ENCODE measurements around the gene ELOA.
A peak's percentile ranks its signal among the peaks of the same experiment; 100 is the strongest.
"Not testable (repeated sequence)": the region's sequence is repeated elsewhere in the genome, so short reads cannot be mapped to it uniquely, and the experiment has no call there.

Gene ELOA

DNA sequence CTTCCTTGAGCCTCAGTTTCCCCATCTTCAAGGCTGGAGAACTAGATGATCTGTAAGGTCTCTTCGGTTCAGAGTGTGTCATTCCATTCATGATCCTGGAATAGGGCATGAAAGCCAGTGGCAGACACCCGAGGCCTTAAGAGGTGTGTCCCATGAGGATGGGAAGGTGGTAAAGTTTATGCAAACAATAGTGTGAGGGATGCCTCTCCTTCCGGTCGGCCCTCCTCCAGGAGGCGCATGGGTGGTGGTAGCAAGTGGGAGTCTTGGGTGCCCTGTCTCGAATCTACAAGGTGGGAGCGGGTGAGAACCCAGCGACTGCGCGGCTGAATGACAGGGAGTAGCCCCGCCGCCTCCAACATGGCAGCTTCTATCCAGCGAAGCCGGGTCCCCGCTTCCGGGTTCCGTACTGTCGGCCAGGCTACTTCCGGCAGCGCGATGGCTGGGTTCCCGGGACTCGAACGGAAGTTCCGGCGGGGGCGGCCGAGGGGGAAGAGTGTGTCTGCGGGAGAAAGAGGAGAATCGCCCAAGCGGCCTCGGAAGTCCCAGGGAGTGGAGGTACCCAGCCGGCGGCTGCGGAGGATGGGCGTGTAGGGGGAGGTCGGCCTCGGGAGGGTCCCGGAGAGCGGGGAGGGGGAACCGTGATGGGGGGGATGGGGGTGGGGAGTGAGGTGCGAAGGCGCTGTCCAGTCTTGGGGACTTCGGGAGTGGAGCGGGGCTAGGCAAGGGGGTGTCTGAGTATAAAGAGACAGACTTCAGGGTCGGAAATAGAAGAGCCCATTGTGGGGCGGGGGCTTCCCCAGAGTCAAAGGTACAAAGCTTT, 47.6 kb downstream of the ELOA start, which contains the start of gene LYPLA2:
LYPLA2 (plus strand) TSS at position 450 of the 820 bp plus-strand sequence. CDS start 1,538 bp downstream, outside the sequence.
- TF ChIP-seq CTCF (IDR thresholded peaks at IDR 0.05; ENCODE audit: low read depth, low read length, missing control alignments) = no peak
- peak within 1 kb of the TSS; percentile 89 for H3K4me3 ChIP-seq (ENCODE audit: low read depth, low read length)
- peak; percentile 71 for DNase-seq (ENCODE audit: low read depth)
- in situ Hi-C loops (cut with HindIII; ENCODE audit: low sequenced_read_pairs) = no loop called here

- H3K4me3 ChIP-seq (ENCODE audit: low read depth, low read length) = peak overlapping the region; percentile 89
- TF ChIP-seq CTCF (IDR thresholded peaks at IDR 0.05; ENCODE audit: low read depth, low read length, missing control alignments) = no peak
- in situ Hi-C loops (cut with HindIII; ENCODE audit: low sequenced_read_pairs) = no loop called here
- DNase-seq (ENCODE audit: low read depth) = no peak
Observed at GRCh38 chr1:23791516-23792047, 48.3 kb downstream of the ELOA start.

DNA sequence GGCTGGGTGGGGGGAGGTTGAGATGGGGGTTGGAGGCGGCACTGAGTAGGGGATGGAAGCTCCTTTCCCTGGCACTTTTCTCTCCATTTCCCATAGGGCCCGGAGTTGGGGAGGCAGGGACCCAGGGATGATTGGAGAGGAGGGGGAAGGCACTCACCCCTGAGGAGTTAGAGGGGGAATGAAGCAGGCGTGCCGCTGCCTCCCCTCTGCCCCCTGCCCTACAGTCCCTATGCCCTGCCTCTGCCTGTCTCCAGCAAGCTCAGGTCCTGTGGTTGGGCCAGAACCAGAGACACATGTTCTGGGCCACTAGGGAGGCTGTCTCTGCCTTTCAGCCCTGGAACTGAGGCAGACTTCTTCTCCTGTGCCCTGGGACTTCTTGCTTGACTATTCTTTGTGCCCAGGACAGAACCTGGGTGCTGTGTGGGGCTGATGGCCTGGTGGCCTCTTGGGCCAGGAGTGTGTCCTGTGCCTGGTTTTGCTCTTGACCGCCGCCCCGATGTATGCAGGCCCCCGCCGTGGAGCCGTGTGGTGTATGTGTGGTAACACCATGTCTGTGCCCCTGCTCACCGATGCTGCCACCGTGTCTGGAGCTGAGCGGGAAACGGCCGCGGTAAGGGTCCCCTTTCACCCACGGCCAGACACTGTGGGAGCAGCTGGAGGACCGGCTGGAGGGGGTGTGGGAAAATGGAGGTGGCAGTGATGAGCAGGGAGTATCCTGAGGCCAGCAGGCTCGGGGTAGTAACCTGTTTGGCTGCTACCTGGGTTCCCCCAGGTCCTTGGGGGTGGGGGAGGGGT, 49.1 kb downstream of the ELOA start:
- in situ Hi-C loops (cut with HindIII; ENCODE audit: low sequenced_read_pairs) = no loop called here
- no peak for TF ChIP-seq CTCF (IDR thresholded peaks at IDR 0.05; ENCODE audit: low read depth, low read length, missing control alignments)
- peak overlapping the region; percentile 89 for H3K4me3 ChIP-seq (ENCODE audit: low read depth, low read length)
- DNase-seq (ENCODE audit: low read depth) = no peak

DNA sequence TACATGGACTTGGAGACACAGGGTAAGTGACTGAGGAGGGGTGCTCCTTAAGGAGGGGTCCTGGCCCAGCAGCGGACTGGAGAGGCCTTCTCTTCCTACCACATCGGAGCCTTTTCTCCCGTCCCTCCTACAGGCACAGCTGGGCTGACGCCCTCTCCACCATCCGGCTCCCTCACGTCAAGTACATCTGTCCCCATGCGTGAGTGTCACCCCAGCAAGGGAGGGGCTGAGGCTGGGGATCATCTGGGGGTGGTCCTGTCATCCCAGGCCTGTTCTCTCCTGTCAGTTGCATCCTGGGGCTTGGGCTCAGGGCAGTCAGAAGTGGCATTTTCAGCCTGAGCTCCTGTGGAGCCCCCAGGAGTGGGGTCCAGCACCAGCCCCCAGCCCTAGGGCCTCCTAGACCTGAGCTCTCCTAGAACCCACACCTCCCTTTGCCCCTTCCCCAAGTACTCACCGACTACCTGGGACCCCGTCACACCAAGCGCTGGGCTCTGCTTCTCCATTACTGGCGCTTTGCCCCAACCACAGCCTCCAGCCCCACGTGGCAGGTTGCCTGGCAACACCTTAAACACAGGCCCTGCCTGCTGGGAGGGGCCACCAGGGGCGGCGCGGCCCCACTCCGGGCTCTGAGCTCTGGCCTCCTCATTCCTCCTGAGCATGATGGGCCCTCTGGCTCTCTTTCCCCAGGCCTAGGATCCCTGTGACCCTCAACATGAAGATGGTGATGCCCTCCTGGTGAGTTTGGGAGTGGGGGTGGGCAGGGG, 49.9 kb downstream of the ELOA start:
- DNase-seq (ENCODE audit: low read depth) = peak; percentile 60

DNA sequence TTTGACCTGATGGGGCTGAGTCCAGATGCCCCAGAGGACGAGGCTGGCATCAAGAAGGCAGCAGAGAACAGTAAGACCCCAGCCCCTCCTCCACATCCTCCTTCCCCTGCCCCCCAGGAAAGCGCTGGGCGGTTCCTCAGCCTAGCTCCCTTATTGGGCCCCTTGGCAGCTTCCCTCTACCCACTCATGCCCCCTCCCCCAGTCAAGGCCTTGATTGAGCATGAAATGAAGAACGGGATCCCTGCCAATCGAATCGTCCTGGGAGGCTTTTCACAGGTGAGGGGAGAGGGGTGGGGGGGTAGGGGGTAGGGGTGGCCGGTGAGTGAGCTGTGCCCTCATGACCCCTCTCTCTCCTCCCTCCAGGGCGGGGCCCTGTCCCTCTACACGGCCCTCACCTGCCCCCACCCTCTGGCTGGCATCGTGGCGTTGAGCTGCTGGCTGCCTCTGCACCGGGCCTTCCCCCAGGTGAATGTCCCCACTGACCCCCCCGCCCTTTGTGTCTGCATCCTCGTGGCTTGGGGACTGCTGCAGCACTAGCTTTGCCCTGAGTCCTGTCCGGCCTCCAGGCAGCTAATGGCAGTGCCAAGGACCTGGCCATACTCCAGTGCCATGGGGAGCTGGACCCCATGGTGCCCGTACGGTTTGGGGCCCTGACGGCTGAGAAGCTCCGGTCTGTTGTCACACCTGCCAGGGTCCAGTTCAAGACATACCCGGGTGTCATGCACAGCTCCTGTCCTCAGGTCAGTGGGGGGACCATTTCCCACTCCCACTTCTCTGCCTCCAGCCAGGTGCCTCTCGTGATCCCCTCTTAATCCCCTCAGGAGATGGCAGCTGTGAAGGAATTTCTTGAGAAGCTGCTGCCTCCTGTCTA, 50.8 kb downstream of the ELOA start:
- no peak for TF ChIP-seq CTCF (IDR thresholded peaks at IDR 0.05; ENCODE audit: low read depth, low read length, missing control alignments)
- H3K4me3 ChIP-seq (ENCODE audit: low read depth, low read length) = no peak overlapping the region
- in situ Hi-C loops (cut with HindIII; ENCODE audit: low sequenced_read_pairs) = no loop called here
- DNase-seq (ENCODE audit: low read depth) = no peak

More for the DNA sequence above, 49.9 kb downstream of the ELOA start:
- in situ Hi-C loops (cut with HindIII; ENCODE audit: low sequenced_read_pairs) = no loop called here
- H3K4me3 ChIP-seq (ENCODE audit: low read depth, low read length) = no peak overlapping the region
- no peak for TF ChIP-seq CTCF (IDR thresholded peaks at IDR 0.05; ENCODE audit: low read depth, low read length, missing control alignments)

- H3K4me3 ChIP-seq (ENCODE audit: low read depth, low read length); in situ Hi-C loops (cut with HindIII; ENCODE audit: low sequenced_read_pairs); DNase-seq (ENCODE audit: low read depth): not testable (repeated sequence)
Observed at GRCh38 chr1:23794732-23795182, 51.5 kb downstream of the ELOA start.

Data from astrocyte of the cerebellum (primary cell).